Measurements from ENCODE around the gene GHITM. TPM values are rescaled to one million over a fixed set of nuclear protein-coding genes. Genes with fewer than 3 reads are reported as not detected.
"Not testable (repeated sequence)": the region's sequence is repeated elsewhere in the genome, so short reads cannot be mapped to it uniquely, and the experiment has no call there.

GHITM gene
- total RNA-seq, 2 donors from 2014 or later, result 52.1 to 55.5 TPM

DNA sequence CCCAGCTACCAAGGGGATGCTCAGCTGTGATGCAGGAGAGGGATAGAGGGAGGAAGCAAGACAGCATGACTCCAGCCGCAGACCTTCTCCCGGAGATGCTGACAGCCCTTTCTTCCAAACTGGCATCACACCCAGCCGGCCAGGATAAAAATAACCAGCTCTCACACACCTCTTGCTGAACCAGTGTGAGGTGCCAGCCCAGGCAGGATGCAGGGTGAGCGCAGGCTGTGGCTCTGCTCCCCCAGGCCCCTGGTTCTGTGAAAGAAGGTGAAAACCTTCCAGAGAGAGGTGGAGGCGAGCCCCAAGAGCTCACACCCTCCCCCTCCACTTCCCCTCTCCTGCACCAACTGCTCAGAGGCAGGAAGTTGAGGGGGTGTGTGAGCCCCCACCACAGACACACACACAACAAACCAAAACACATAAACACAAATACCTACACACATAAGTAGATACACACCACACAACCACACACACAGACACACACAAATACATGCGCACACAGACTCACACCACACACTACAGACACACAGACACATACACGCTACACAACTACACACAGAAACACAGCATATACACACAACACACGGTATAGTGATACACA, 38.3 kb downstream of the GHITM start:
- ATAC-seq (no peak), DNase-seq (no peak)
- Histone ChIP-seq H3K4me1 (no peaks in the 10 kb centered on the region), H3K27me3 (no peaks in the 10 kb centered on the region), H3K36me3 (replicated peaks in 1 of 2; ENCODE audit: insufficient read depth in 1 of 2, low read depth in 2 of 2) (no peaks in the 10 kb centered on the region), H3K4me3 (no peak overlapping the region), H3K27ac (no peak overlapping the region), H3K9me3 (no peaks in the 10 kb centered on the region)
- intact Hi-C loops (cut with DNase I), result no loop called here
- TF ChIP-seq POLR2A (IDR thresholded peaks at IDR 0.05), result no peak
- TF ChIP-seq, protein P1, sequence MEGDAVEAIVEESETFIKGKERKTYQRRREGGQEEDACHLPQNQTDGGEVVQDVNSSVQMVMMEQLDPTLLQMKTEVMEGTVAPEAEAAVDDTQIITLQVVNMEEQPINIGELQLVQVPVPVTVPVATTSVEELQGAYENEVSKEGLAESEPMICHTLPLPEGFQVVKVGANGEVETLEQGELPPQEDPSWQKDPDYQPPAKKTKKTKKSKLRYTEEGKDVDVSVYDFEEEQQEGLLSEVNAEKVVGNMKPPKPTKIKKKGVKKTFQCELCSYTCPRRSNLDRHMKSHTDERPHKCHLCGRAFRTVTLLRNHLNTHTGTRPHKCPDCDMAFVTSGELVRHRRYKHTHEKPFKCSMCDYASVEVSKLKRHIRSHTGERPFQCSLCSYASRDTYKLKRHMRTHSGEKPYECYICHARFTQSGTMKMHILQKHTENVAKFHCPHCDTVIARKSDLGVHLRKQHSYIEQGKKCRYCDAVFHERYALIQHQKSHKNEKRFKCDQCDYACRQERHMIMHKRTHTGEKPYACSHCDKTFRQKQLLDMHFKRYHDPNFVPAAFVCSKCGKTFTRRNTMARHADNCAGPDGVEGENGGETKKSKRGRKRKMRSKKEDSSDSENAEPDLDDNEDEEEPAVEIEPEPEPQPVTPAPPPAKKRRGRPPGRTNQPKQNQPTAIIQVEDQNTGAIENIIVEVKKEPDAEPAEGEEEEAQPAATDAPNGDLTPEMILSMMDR (IDR thresholded peaks at IDR 0.05), result no peak
- 73% methylated on average over 7 to 8 of the region's 8 CpGs for WGBS, 2 donors

DNA sequence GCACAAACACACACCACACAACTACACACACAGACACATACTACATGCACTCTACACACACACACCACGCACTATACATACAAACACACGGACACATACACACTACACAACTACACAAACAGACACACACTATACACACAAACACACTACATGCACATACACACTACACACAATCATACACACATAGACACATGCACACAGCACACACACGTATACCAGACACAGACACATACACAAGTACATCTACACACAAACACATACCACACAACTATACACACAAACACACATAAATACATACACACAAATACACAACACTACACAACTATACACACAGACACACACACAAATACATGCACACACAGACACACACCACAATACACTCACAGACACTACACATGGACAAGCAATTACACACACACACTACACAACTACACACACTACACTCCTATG, 38.9 kb downstream of the GHITM start:
- no peak for ATAC-seq
- Histone ChIP-seq H3K27me3 (no peaks in the 10 kb centered on the region), H3K4me1 (no peaks in the 10 kb centered on the region), H3K27ac (no peak overlapping the region), H3K9me3 (no peaks in the 10 kb centered on the region), H3K4me3 (no peak overlapping the region), H3K36me3 (replicated peaks in 1 of 2; ENCODE audit: insufficient read depth in 1 of 2, low read depth in 2 of 2) (no peaks in the 10 kb centered on the region)
- no peak for DNase-seq
- WGBS, 2 donors, result 66 to 75% methylated on average over 3 of the region's 3 CpGs
- intact Hi-C loops (cut with DNase I), result no loop called here
- TF ChIP-seq, protein P1 (IDR thresholded peaks at IDR 0.05), result no peak
- no peak for TF ChIP-seq POLR2A (IDR thresholded peaks at IDR 0.05)

DNA sequence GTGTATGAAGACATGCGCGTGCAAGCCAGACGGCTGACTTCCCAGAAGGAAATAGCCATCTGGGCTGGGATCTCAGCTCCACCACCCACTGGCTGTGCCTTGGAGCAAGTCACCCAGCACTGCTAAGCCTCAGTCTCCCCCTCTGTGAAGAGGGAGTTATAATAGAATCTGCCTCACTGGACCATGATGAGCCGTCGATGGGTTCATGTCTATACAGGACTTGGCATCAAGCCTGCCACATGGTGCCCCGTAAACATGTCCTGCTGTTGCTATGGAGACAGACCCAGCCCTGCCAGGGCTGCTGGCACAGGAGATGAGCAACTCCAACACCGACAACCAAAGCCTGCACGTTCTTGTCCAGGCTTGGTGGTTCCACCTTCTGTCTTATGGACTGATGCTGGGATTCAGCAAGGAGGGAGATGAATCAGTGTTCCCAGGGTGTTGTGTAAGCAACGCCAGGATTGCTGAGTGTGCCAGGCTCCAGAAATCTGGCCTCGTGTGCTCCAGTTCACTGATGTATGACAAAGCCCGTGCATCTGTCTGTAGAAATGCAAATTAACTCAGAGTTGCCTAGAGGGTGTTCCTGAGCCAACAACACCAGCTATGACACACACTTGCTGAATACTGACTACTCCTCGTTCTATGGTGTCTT, 39.9 kb downstream of the GHITM start:
- Histone ChIP-seq H3K9me3 (no peaks in the 10 kb centered on the region), H3K27ac (no peak overlapping the region), H3K36me3 (replicated peaks in 1 of 2; ENCODE audit: insufficient read depth in 1 of 2, low read depth in 2 of 2) (no peaks in the 10 kb centered on the region), H3K4me3 (no peak overlapping the region), H3K4me1 (no peaks in the 10 kb centered on the region), H3K27me3 (no peaks in the 10 kb centered on the region)
- no peak for DNase-seq
- intact Hi-C loops (cut with DNase I), result no loop called here
- ATAC-seq, result no peak
- no peak for TF ChIP-seq POLR2A (IDR thresholded peaks at IDR 0.05)
- TF ChIP-seq, protein P1 (IDR thresholded peaks at IDR 0.05), result no peak
- WGBS, 2 donors, result 54 to 59% methylated on average over 12 of the region's 12 CpGs

DNA sequence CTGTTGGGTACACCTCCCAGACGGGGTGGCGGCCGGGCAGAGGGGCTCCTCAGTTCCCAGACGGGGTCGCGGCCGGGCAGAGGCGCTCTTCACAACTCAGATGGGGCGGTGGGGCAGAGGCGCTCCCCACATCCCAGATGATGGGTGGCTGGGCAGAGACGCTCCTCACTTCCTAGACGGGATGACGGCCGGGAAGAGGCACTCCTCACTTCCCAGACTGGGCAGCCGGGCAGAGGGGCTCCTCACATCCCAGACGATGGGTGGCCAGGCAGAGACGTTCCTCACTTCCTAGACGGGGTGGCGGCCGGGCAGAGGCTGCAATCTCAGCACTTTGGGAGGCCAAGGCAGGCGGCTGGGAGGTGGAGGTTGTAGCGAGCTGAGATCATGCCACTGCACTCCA, 41.1 kb downstream of the GHITM start:
- H3K9me3 ChIP-seq; H3K36me3 ChIP-seq (replicated peaks in 1 of 2; ENCODE audit: insufficient read depth in 1 of 2, low read depth in 2 of 2); DNase-seq; intact Hi-C loops (cut with DNase I); ATAC-seq; H3K27me3 ChIP-seq; H3K4me3 ChIP-seq; H3K27ac ChIP-seq; H3K4me1 ChIP-seq: not testable (repeated sequence)
- 85 to 91% methylated on average over 6 to 17 of the region's 22 CpGs for WGBS, 2 donors

DNA sequence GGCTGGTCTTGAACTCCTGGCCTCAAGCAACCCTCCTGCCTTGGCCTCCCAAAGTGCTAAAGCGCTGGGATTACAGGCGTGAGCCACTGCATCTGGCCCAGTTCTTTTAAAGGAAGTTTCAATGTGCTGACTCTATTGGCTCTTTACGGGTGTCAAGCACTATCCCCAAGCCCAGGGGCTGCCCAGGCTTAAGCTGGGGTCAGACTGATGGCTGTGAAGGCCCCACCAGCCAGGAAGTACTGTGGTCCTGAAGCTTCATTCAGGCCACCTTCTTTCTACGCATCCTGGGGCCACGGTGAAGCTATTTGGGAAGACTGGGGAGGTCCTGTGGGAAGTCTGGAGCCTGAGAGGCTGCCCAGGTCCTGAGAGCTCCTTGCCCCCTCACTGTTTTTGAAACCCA, 42.3 kb downstream of the GHITM start:
- no peak for DNase-seq
- H3K4me3 ChIP-seq, result no peak overlapping the region
- H3K4me1 ChIP-seq, result no peaks in the 10 kb centered on the region
- no peak for TF ChIP-seq POLR2A (IDR thresholded peaks at IDR 0.05)
- TF ChIP-seq, protein P1 (IDR thresholded peaks at IDR 0.05), result no peak
- WGBS, 2 donors, result 75 to 81% methylated on average over 5 of the region's 5 CpGs
- H3K9me3 ChIP-seq, result no peaks in the 10 kb centered on the region
- ATAC-seq, result no peak
- intact Hi-C loops (cut with DNase I), result no loop called here
- H3K36me3 ChIP-seq (replicated peaks in 1 of 2; ENCODE audit: insufficient read depth in 1 of 2, low read depth in 2 of 2), result no peaks in the 10 kb centered on the region
- no peak overlapping the region for H3K27ac ChIP-seq
- H3K27me3 ChIP-seq, result no peaks in the 10 kb centered on the region
